Measurements from ENCODE around the gene TIMM21.

- no peak for TF ChIP-seq CTCF (IDR thresholded peaks at IDR 0.05; ENCODE audit: poor library complexity)
- TF ChIP-seq EZH2 (IDR thresholded peaks at IDR 0.05; ENCODE audit: borderline replicate concordance): no peak
- TF ChIP-seq EZH2phosphoT487 (IDR thresholded peaks at IDR 0.05; ENCODE audit: low read depth, severe bottlenecking, unreplicated experiment): no peak
Observed at GRCh38 chr18:74108460-74108859, 39.9 kb upstream of the TIMM21 start.

All from hepatocyte (in vitro differentiated cells).